ENCODE results near the gene DEAF1.

- TF ChIP-seq CTCF (IDR thresholded peaks at IDR 0.05 in 2 of 3, conservative IDR thresholded peaks at IDR 0.05 in 1 of 3; ENCODE audit: borderline replicate concordance in 1 of 3, insufficient read depth in 1 of 3, low read depth in 2 of 3, low read length in 2 of 3): no peak
- no peak for TF ChIP-seq POLR2A (IDR thresholded peaks at IDR 0.05; ENCODE audit: borderline replicate concordance, extremely low read depth, insufficient read depth, insufficient read length)
- no peak for TF ChIP-seq EZH2 (IDR thresholded peaks at IDR 0.05)
- no peak for TF ChIP-seq ATF3 (IDR thresholded peaks at IDR 0.05)
- TF ChIP-seq ZNF274 (IDR thresholded peaks at IDR 0.05; ENCODE audit: low read depth, low read length): no peak
- TF ChIP-seq RAD21 (IDR thresholded peaks at IDR 0.05; ENCODE audit: low read depth): no peak
- no peak for TF ChIP-seq POLR2AphosphoS5 (IDR thresholded peaks at IDR 0.05; ENCODE audit: low read depth, low read length)
- TF ChIP-seq YY1 (IDR thresholded peaks at IDR 0.05; ENCODE audit: extremely low read depth, insufficient replicate concordance, low read depth, low read length): no peak
- TF ChIP-seq SRF (IDR thresholded peaks at IDR 0.05; ENCODE audit: low read depth): no peak
- no peak for TF ChIP-seq SIN3A (IDR thresholded peaks at IDR 0.05; ENCODE audit: low read depth)
Measured at GRCh38 chr11:674406-674805, 20.6 kb downstream of the DEAF1 start.

All from HCT116 (cell line).